GM12872 (cell line): ENCODE data around the gene THRB.

ENCODE experiments used
- CTCF ChIP-seq: IDR thresholded peaks from 3 replicates; pipeline ENCODE4 v1.5.1; 2011; ENCODE audit warnings: low read depth, mild to moderate bottlenecking, low read length, moderate library complexity; ENCODE audit not compliant: insufficient read depth

Gene THRB

GRCh38 chr3:24181256-24181655, 313.4 kb downstream of the THRB start:
- TF ChIP-seq CTCF: no peak

GRCh38 chr3:24180616-24181015, 314.0 kb downstream of the THRB start:
- TF ChIP-seq CTCF: no peak

- no peak for TF ChIP-seq CTCF
These were observed 317.4 kb downstream of the THRB start for GRCh38 chr3:24177201-24177600.

GRCh38 chr3:24174614-24175013, 320.0 kb downstream of the THRB start:
- TF ChIP-seq CTCF: no peak

GRCh38 chr3:24168977-24169376, 325.7 kb downstream of the THRB start:
- no peak for TF ChIP-seq CTCF

- TF ChIP-seq CTCF: no peak
These were observed 327.2 kb downstream of the THRB start for GRCh38 chr3:24167429-24167828.

GRCh38 chr3:24166515-24166914, 328.1 kb downstream of the THRB start:
- TF ChIP-seq CTCF: no peak

GRCh38 chr3:24165603-24165982, 329.1 kb downstream of the THRB start:
- TF ChIP-seq CTCF: no peak
